MM.1S (cell line): Measurements from ENCODE around the gene MYADML2.

Experiments
- CTCF ChIP-seq: fragments of 300-600 bp; sonication (generic); IDR thresholded peaks from 2 replicates; pipeline ENCODE4 v1.5.1; 2016; ENCODE audit warnings: antibody characterized with exemption, low read length, mixed read lengths
- EZH2phosphoT487 ChIP-seq: fragments of 300-600 bp; sonication (generic); IDR thresholded peaks from 2 replicates; pipeline ENCODE4 v1.6.1; 2018; ENCODE audit warnings: antibody characterized with exemption, low read length

- no peak for TF ChIP-seq CTCF
- no peak for TF ChIP-seq EZH2phosphoT487
Measured at GRCh38 chr17:81940538-81941483, 6.2 kb downstream of the MYADML2 start.
